Esophagus squamous epithelium (tissue), 4 donors: ENCODE results near the gene WWOX.

Experiments used
- POLR2A ChIP-seq, 4 donors: fragments of 450-650 bp; IDR thresholded peaks; one replicate each; pipeline ENCODE4 v1.6.1; 2017; ENCODE audit warnings: antibody characterized with exemption in 4 of 4, mild to moderate bottlenecking in 4 of 4, moderate library complexity in 3 of 4
- TF ChIP-seq, protein P1 (sequence below), 6 experiments: fragments of 450-650 bp in 4 of 6; fragments of 200-600 bp in 2 of 6; sonication (generic) in 2 of 6; IDR thresholded peaks; one replicate each; pipeline ENCODE4 v1.5.1; 2016 to 2019; ENCODE audit warnings: antibody characterized with exemption in 6 of 6, mild to moderate bottlenecking in 4 of 6, moderate library complexity in 4 of 6

DNA sequence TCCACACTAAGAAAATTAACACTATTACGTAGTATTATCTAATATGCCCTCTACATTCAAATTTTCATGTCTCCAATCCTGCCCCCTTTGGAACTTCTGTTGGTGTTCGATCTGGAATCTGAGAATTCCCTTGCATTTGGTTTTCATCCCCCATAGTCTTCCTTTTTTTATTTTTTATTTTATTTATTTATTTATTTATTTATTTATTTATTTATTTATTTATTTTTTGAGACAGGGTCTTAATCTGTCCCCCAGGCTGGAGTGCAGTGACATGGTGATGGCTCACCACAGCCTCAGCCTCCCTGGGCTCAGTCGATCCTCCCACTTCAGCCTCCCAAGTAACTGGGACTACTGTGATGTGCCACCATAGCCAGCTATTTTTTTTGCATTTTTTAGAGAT is 911.8 kb downstream of the WWOX start:
- TF ChIP-seq POLR2A (IDR thresholded peaks at IDR 0.05), result no peak
- TF ChIP-seq, protein P1, sequence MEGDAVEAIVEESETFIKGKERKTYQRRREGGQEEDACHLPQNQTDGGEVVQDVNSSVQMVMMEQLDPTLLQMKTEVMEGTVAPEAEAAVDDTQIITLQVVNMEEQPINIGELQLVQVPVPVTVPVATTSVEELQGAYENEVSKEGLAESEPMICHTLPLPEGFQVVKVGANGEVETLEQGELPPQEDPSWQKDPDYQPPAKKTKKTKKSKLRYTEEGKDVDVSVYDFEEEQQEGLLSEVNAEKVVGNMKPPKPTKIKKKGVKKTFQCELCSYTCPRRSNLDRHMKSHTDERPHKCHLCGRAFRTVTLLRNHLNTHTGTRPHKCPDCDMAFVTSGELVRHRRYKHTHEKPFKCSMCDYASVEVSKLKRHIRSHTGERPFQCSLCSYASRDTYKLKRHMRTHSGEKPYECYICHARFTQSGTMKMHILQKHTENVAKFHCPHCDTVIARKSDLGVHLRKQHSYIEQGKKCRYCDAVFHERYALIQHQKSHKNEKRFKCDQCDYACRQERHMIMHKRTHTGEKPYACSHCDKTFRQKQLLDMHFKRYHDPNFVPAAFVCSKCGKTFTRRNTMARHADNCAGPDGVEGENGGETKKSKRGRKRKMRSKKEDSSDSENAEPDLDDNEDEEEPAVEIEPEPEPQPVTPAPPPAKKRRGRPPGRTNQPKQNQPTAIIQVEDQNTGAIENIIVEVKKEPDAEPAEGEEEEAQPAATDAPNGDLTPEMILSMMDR (IDR thresholded peaks at IDR 0.05), result no peak
